Hepatocyte (in vitro differentiated cells): ENCODE measurements around the gene TIAM1.

Experiments used
- EZH2 ChIP-seq: fragments of 200-600 bp; sonication (generic); IDR thresholded peaks from 2 replicates; pipeline ENCODE4 v1.6.1; 2016; ENCODE audit warnings: antibody characterized with exemption, mild to moderate bottlenecking, borderline replicate concordance
- TF ChIP-seq, protein P1 (sequence below): fragments of 200-600 bp; sonication (generic); IDR thresholded peaks from 2 replicates; pipeline ENCODE4 v1.5.1; 2016; ENCODE audit warnings: antibody characterized with exemption, mild to moderate bottlenecking; ENCODE audit not compliant: poor library complexity

DNA sequence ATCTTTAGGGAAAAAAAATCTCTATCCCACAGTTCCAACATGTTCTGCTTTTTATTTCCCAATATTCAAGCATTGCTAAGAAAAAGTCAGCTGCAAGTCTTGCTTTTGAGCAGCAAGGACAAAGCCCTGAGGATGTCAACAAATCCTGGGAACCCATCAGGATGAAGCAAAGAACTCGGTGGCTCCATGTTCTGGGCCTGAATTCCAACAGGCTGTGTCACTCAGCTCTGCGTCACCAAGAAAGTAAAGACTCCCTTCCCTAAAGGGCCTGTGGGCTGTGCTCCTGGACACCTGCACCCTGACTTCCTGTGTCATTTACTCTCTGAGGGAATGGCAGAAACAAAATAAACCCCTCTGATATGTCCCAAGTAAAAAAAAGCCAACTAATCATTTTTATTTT is 95.5 kb downstream of the TIAM1 start:
- TF ChIP-seq, protein P1, sequence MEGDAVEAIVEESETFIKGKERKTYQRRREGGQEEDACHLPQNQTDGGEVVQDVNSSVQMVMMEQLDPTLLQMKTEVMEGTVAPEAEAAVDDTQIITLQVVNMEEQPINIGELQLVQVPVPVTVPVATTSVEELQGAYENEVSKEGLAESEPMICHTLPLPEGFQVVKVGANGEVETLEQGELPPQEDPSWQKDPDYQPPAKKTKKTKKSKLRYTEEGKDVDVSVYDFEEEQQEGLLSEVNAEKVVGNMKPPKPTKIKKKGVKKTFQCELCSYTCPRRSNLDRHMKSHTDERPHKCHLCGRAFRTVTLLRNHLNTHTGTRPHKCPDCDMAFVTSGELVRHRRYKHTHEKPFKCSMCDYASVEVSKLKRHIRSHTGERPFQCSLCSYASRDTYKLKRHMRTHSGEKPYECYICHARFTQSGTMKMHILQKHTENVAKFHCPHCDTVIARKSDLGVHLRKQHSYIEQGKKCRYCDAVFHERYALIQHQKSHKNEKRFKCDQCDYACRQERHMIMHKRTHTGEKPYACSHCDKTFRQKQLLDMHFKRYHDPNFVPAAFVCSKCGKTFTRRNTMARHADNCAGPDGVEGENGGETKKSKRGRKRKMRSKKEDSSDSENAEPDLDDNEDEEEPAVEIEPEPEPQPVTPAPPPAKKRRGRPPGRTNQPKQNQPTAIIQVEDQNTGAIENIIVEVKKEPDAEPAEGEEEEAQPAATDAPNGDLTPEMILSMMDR: no peak
- TF ChIP-seq EZH2: no peak
